Measurements from ENCODE around the gene KANK2.

Gene KANK2

DNA sequence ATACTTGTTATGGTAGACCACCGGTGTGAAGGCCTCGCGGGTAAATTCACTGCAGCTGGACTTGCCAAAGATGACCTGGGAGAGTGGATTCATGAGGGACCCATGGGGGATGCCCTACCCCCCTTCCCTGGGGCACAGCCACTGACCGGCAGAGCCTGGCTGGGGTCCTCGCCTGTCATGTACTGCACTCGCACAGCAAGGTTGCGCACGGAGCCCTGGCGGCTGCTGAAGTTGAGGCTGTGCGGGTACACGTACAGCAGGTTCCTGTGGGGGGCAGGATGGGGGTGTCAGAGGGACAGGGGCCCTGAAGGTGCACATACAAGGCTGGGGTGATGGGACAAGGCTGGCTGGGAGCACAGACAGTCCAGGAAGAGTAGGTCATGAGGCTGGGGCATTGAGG, 40.7 kb upstream of the KANK2 start:
- Histone ChIP-seq H3K4me3 (replicated peaks; ENCODE audit: insufficient read depth, low read length) (no peak overlapping the region), H3K27me3 (ENCODE audit: insufficient read depth, poor library complexity, severe bottlenecking) (no peaks in the 10 kb centered on the region), H3K27ac (replicated peaks) (no peak overlapping the region)
- TF ChIP-seq GABPA (IDR thresholded peaks at IDR 0.05; ENCODE audit: low read depth) (no peak), SPI1 (IDR thresholded peaks at IDR 0.05; ENCODE audit: borderline replicate concordance, low read depth) (no peak), POLR2AphosphoS5 (IDR thresholded peaks at IDR 0.05; ENCODE audit: low read depth) (no peak)
- TF ChIP-seq, protein P1, sequence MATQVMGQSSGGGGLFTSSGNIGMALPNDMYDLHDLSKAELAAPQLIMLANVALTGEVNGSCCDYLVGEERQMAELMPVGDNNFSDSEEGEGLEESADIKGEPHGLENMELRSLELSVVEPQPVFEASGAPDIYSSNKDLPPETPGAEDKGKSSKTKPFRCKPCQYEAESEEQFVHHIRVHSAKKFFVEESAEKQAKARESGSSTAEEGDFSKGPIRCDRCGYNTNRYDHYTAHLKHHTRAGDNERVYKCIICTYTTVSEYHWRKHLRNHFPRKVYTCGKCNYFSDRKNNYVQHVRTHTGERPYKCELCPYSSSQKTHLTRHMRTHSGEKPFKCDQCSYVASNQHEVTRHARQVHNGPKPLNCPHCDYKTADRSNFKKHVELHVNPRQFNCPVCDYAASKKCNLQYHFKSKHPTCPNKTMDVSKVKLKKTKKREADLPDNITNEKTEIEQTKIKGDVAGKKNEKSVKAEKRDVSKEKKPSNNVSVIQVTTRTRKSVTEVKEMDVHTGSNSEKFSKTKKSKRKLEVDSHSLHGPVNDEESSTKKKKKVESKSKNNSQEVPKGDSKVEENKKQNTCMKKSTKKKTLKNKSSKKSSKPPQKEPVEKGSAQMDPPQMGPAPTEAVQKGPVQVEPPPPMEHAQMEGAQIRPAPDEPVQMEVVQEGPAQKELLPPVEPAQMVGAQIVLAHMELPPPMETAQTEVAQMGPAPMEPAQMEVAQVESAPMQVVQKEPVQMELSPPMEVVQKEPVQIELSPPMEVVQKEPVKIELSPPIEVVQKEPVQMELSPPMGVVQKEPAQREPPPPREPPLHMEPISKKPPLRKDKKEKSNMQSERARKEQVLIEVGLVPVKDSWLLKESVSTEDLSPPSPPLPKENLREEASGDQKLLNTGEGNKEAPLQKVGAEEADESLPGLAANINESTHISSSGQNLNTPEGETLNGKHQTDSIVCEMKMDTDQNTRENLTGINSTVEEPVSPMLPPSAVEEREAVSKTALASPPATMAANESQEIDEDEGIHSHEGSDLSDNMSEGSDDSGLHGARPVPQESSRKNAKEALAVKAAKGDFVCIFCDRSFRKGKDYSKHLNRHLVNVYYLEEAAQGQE (IDR thresholded peaks at IDR 0.05; ENCODE audit: insufficient replicate concordance, low read depth): no peak
- TF ChIP-seq, protein P2, sequence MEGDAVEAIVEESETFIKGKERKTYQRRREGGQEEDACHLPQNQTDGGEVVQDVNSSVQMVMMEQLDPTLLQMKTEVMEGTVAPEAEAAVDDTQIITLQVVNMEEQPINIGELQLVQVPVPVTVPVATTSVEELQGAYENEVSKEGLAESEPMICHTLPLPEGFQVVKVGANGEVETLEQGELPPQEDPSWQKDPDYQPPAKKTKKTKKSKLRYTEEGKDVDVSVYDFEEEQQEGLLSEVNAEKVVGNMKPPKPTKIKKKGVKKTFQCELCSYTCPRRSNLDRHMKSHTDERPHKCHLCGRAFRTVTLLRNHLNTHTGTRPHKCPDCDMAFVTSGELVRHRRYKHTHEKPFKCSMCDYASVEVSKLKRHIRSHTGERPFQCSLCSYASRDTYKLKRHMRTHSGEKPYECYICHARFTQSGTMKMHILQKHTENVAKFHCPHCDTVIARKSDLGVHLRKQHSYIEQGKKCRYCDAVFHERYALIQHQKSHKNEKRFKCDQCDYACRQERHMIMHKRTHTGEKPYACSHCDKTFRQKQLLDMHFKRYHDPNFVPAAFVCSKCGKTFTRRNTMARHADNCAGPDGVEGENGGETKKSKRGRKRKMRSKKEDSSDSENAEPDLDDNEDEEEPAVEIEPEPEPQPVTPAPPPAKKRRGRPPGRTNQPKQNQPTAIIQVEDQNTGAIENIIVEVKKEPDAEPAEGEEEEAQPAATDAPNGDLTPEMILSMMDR (IDR thresholded peaks at IDR 0.05; ENCODE audit: insufficient read depth, low read length): no peak
- DNase-seq (ENCODE audit: low read depth in 1 of 2, low spot score in 1 of 2): no peak

DNA sequence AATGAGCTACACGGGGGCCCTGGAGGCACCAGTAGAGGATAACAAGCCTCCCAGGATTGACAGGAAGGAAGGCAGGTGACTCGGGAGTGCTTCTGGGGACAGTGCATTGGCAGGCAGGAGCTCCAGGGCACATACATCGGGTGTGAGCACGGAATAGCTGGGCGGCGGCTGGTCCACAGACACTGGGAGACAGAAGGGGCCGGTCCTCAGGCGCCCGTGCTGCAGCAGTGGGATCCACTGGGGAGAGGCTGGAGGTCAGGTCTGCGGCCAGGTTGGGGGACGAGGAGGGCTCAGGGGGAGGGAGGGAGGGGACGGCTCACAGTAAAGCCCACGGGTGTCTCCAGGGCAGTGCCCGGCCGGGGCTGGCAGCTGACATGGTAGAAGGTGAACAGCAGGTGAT, 40.0 kb upstream of the KANK2 start:
- TF ChIP-seq, protein P2 (IDR thresholded peaks at IDR 0.05; ENCODE audit: insufficient read depth, low read length): no peak
- no peak for TF ChIP-seq SPI1 (IDR thresholded peaks at IDR 0.05; ENCODE audit: borderline replicate concordance, low read depth)
- TF ChIP-seq, protein P1 (IDR thresholded peaks at IDR 0.05; ENCODE audit: insufficient replicate concordance, low read depth): no peak
- TF ChIP-seq GABPA (IDR thresholded peaks at IDR 0.05; ENCODE audit: low read depth): no peak
- TF ChIP-seq POLR2AphosphoS5 (IDR thresholded peaks at IDR 0.05; ENCODE audit: low read depth): no peak
- no peak overlapping the region for H3K4me3 ChIP-seq (replicated peaks; ENCODE audit: insufficient read depth, low read length)
- DNase-seq (ENCODE audit: low read depth in 1 of 2, low spot score in 1 of 2): no peak
- H3K27me3 ChIP-seq (ENCODE audit: insufficient read depth, poor library complexity, severe bottlenecking): no peaks in the 10 kb centered on the region
- no peak overlapping the region for H3K27ac ChIP-seq (replicated peaks)

DNA sequence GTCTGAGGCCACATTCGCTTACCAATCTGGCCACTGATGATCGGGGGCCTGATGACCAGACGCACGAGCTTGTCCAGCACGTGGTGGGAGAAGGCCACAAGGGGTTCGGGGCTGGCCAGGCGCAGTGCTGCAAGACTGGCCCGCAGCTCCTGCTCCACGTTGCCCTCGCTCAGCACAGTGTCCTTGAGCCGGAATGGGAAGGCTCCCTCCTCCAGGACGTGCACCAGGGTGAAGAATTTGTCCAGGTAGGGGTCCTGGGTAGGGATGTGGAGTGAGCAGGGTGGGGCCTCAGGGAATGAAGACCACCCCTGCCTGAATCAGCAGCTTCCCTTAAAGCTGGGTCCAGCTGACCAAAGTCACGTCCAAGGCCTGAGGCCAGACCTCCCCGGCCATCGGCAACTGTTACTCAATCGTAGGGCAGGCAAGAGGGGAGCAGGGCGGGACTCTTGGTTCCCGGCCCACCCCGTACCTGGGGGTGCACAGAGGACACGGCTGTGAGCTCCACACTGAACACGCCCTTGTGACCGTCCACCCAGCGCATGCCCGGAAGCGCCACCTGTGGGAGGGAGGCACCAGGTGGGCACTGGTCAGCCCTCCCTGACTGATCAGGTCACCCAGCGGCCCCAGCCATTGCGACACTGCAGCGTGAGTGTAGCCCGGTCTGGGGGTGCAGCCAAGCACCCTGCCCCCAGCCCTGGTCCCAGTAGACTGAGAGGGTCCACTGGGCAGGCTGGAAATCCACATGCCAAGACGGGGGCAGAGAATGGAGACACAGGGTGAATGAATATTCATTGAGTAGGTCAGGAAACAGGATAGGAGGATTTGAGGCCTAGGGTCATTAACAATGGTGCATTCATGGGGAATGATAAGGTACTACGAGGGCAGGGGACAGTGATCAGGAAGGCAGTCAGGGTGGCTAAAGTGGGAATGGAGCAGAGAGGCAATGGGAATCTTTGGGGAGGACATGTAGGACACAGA, 39.3 kb upstream of the KANK2 start:
- no peak for TF ChIP-seq SPI1 (IDR thresholded peaks at IDR 0.05; ENCODE audit: borderline replicate concordance, low read depth)
- no peak for TF ChIP-seq GABPA (IDR thresholded peaks at IDR 0.05; ENCODE audit: low read depth)
- TF ChIP-seq POLR2AphosphoS5 (IDR thresholded peaks at IDR 0.05; ENCODE audit: low read depth): no peak
- TF ChIP-seq, protein P1 (IDR thresholded peaks at IDR 0.05; ENCODE audit: insufficient replicate concordance, low read depth): no peak
- TF ChIP-seq, protein P2 (IDR thresholded peaks at IDR 0.05; ENCODE audit: insufficient read depth, low read length): no peak
- Histone ChIP-seq H3K27ac (replicated peaks) (no peak overlapping the region), H3K4me3 (replicated peaks; ENCODE audit: insufficient read depth, low read length) (no peak overlapping the region), H3K27me3 (ENCODE audit: insufficient read depth, poor library complexity, severe bottlenecking) (no peaks in the 10 kb centered on the region)
- DNase-seq (ENCODE audit: low read depth in 1 of 2, low spot score in 1 of 2): no peak
